KMS-11 (cell line): ENCODE measurements around the gene PGF.

Experiments
- H2AFZ ChIP-seq: fragments of 200-600 bp; sonication (generic); 2 replicates; pipeline ENCODE4 v1.6.1; 2016; ENCODE audit warnings: antibody characterized with exemption, mixed run types, low read depth
- H3K27ac ChIP-seq: fragments of 200-600 bp; sonication (generic); 2 replicates; pipeline ENCODE4 v1.6.1; 2016; ENCODE audit warnings: mild to moderate bottlenecking, mixed run types
- H3K27me3 ChIP-seq: fragments of 200-600 bp; sonication (generic); 2 replicates; pipeline ENCODE4 v1.6.1; 2017; ENCODE audit warnings: mild to moderate bottlenecking, low read depth, mixed run types, moderate library complexity; ENCODE audit not compliant: insufficient read depth
- H3K36me3 ChIP-seq: fragments of 200-600 bp; sonication (generic); 2 replicates; pipeline ENCODE4 v1.6.1; 2017; ENCODE audit warnings: mild to moderate bottlenecking, mixed run types; ENCODE audit not compliant: insufficient read depth
- H3K4me1 ChIP-seq: fragments of 200-600 bp; sonication (generic); 2 replicates; pipeline ENCODE4 v1.6.1; 2016; ENCODE audit warnings: mild to moderate bottlenecking, low read depth, mixed run types; ENCODE audit not compliant: poor library complexity, severe bottlenecking
- H3K4me2 ChIP-seq: fragments of 200-600 bp; sonication (generic); 2 replicates; pipeline ENCODE4 v1.7.0; 2016; ENCODE audit warnings: mild to moderate bottlenecking, mixed run types
- H3K4me3 ChIP-seq: fragments of 200-600 bp; sonication (generic); IDR thresholded peaks from 2 replicates; pipeline ENCODE4 v1.6.1; 2017; ENCODE audit warnings: low read depth, low read length, mixed read lengths; ENCODE audit not compliant: insufficient read depth
- H3K79me2 ChIP-seq: fragments of 200-600 bp; sonication (generic); 2 replicates; pipeline ENCODE4 v1.6.1; 2016; ENCODE audit warnings: low read depth, mixed run types; ENCODE audit not compliant: insufficient read depth
- H3K9ac ChIP-seq: fragments of 200-600 bp; sonication (generic); 2 replicates; pipeline ENCODE4 v1.6.1; 2016; ENCODE audit warnings: mild to moderate bottlenecking, mixed run types
- H4K20me1 ChIP-seq: fragments of 200-600 bp; sonication (generic); 2 replicates; pipeline ENCODE4 v1.6.1; 2016; ENCODE audit warnings: mild to moderate bottlenecking, mixed run types; ENCODE audit not compliant: insufficient read depth
- CTCF ChIP-seq: fragments of 200-600 bp; sonication (generic); conservative IDR thresholded peaks from 2 replicates; pipeline ENCODE4 v1.6.1; 2017; ENCODE audit warnings: low read depth, mild to moderate bottlenecking, antibody characterized with exemption, low read length, moderate library complexity, mixed read lengths

PGF gene

GRCh38 chr14:74956280-74957072 lies 1.1 kb upstream of the PGF start:
- no peak overlapping the region for H3K27ac ChIP-seq
- no peaks in the 10 kb centered on the region for H3K36me3 ChIP-seq
- H3K4me2 ChIP-seq, result no peak overlapping the region
- no peaks in the 10 kb centered on the region for H3K27me3 ChIP-seq
- no peak overlapping the region for H2AFZ ChIP-seq
- H3K9ac ChIP-seq, result no peak overlapping the region
- H3K4me3 ChIP-seq, result no peak overlapping the region
- no peaks in the 10 kb centered on the region for H3K79me2 ChIP-seq
- H3K4me1 ChIP-seq, result no peaks in the 10 kb centered on the region
- no peak for TF ChIP-seq CTCF
- H4K20me1 ChIP-seq, result no peaks in the 10 kb centered on the region

GRCh38 chr14:74956027-74956279 lies 556 bp upstream of the PGF start:
- H3K27ac ChIP-seq, result no peak overlapping the region
- no peaks in the 10 kb centered on the region for H3K79me2 ChIP-seq
- no peaks in the 10 kb centered on the region for H3K27me3 ChIP-seq
- no peaks in the 10 kb centered on the region for H4K20me1 ChIP-seq
- no peaks in the 10 kb centered on the region for H3K4me1 ChIP-seq
- no peak overlapping the region for H3K9ac ChIP-seq
- TF ChIP-seq CTCF, result no peak
- no peak overlapping the region for H2AFZ ChIP-seq
- no peak overlapping the region for H3K4me3 ChIP-seq
- no peaks in the 10 kb centered on the region for H3K36me3 ChIP-seq
- no peak overlapping the region for H3K4me2 ChIP-seq

GRCh38 chr14:74954947-74955228 lies 509 bp downstream of the PGF start:
- H3K36me3 ChIP-seq, result no peaks in the 10 kb centered on the region
- TF ChIP-seq CTCF, result no peak
- H3K4me3 ChIP-seq, result no peak overlapping the region
- H3K4me2 ChIP-seq, result peak overlapping the region; percentile 48
- no peaks in the 10 kb centered on the region for H3K79me2 ChIP-seq
- H3K27me3 ChIP-seq, result no peaks in the 10 kb centered on the region
- H3K9ac ChIP-seq, result no peak overlapping the region
- H3K4me1 ChIP-seq, result no peaks in the 10 kb centered on the region
- H2AFZ ChIP-seq, result peak overlapping the region; percentile 54; the same call in 1 of the 2 replicates
- H3K27ac ChIP-seq, result no peak overlapping the region
- H4K20me1 ChIP-seq, result no peaks in the 10 kb centered on the region

- Histone ChIP-seq H3K9ac (no peak overlapping the region), H3K36me3 (no peaks in the 10 kb centered on the region), H3K4me2 (no peak overlapping the region), H3K4me3 (no peak overlapping the region), H3K4me1 (no peaks in the 10 kb centered on the region), H4K20me1 (no peaks in the 10 kb centered on the region), H3K27ac (no peak overlapping the region), H3K79me2 (no peaks in the 10 kb centered on the region), H3K27me3 (no peaks in the 10 kb centered on the region), H2AFZ (no peak overlapping the region)
- no peak for TF ChIP-seq CTCF
Measured at GRCh38 chr14:74954232-74954946, 1.0 kb downstream of the PGF start.
